Islet of Langerhans (tissue), 1 donor: ENCODE results near the gene UGT1A6.
"Not testable (repeated sequence)": the region's sequence is repeated elsewhere in the genome, so short reads cannot be mapped to it uniquely, and the experiment has no call there.

Experiments used
- FAIRE-seq: peaks from one replicate; lab custom pipeline; 2011; peaks lifted over from hg19 to GRCh38; lab: Jason Lieb, UNC

Gene UGT1A6

DNA sequence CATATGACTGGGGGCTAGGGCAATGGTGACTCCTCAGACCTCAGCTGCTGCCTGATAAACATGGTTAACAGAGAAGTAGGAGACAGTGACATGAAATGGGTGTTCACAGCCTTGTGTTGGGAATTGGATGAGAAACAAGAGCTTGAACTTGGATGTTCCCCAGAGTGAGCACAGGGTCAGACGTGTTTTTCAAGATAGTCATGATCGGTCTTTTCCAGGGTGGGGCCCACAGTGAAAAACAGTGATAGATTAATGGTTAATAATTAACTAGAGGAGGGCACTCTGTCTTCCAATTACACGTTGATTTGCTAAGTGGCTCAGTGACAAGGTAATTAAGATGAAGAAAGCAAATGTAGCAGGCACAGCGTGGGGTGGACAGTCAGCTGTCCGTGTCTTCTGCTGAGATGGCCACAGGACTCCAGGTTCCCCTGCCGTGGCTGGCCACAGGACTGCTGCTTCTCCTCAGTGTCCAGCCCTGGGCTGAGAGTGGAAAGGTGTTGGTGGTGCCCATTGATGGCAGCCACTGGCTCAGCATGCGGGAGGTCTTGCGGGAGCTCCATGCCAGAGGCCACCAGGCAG lies 36.1 kb downstream of the UGT1A6 start, which contains the start of gene UGT1A3:
TSS of gene UGT1A3 (plus strand) at position 320 of the 579 bp plus-strand sequence. CDS start at position 405, 85 bp downstream.
- no peak for FAIRE-seq

DNA sequence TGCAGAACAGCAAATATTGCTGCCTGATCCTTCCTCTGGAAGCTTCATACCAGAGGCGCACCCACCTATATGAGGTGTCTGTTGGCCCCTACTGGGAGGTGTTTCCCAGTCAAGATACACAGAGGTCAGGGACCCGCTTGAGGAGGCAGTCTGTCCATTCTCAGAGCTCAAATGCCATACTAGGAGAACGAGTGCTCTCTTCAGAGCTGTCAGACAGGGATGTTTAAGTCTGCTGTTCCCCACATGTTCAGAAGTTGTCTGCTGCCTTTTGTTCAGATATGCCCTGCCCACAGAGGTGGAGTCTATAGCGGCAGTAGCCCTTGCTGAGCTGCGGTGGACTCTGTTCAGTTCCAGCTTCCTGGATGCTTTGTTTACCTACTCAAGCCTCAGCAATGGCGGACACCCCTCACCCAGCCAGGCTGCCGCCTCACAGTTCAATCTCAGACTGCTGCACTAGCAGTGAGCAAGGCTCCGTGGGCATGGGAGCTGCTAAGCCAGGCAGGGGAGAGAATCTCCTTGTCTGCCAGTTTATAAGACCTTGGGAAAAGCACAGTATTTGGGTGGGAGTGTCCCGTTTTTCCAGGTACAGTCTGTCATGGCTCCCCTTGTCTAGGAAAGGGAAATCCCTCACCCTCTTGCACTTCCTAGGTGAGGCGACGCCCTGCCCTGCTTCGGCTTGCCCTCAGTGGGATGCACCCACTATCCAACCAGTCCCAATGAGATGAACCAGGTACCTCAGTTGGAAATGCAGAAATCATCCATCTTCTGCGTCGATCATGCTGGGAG lies 44.4 kb downstream of the UGT1A6 start:
- FAIRE-seq, result not testable (repeated sequence)

DNA sequence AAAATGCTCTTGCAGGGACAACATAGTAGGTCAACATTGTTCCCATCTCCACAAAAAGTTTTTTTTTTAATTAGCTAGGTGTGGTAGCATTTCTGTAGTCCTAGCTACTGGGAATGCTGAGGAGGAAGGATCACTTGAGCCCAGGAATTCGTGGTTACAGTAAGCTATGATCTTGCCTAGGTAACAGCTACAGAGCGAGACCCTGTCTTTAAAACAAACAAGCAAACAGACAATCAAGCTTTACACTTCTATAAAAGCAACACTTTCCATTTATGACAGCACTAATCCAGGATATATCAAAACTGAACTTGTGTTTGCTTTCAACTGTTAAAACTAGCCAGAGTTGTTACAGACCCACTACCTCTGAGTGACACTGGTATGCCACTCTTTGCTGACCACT lies 48.2 kb downstream of the UGT1A6 start:
- no peak for FAIRE-seq

DNA sequence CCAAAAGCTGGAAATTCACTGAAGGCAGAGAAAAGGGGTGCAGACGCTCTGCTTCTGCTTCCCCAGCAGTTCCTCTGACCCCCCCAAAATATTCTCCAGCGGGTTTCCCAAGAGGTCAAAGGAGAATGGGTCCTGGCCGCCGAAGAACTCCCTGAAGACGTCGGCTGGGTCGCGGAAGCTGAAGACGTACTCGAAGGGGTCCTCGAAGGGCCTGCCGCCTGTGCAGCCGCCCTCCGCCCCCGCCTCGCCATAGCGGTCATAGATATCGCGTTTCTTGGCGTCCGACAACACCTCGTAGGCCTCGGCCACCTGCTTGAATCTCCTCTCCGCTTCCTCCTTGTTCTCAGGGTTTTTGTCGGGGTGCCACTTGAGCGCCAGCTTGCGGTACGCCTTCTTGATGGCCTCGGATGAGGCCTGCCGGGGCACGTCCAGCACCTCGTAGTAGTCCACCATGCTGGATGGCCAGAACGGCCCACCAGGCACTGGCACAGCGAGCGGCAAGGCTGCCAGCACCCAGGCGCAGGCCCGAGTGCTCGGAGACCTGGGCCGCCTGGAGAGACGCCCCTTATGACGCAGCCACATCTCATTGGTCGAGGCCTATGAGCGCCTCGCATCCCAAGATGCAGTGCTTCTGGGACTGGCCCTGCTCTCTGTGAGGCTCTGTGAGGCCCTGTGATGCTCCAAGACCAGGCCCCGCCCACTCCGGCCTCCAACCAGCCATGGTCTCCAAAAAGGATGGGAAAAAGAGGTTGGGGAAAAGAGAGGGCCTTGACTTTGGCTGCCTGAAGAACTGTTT lies 51.0 kb downstream of the UGT1A6 start:
- FAIRE-seq, result no peak

DNA sequence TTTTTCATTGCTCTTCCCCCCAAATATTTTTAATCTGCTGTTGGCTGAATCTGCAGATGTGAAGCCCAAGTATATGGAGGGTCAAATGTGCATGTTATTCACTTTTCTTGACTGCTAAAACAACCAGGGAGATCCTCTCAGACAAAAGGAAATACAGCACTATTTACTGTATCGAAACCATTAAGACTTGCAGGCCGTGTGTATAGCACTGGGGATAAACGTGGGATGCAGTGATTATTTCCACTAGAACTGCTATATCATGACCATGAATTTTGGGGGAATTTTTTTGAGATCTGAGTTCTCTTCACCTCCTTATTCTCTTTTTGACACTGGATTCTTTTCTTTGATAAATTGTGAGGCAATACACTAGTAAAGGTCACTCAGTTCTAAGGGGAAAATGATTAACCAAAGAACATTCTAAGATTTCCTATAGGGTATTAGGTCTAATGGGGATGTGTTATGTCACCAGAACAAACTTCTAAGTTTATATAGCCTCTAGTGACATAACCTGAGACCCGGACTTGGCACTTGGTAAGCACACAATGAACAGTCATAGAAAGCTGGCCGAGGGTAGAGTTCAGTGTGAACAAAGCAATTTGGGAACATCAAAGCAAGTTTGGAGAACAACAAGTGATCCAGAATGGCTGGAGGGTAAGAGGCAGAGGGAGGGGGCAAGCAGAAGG lies 52.5 kb downstream of the UGT1A6 start:
- no peak for FAIRE-seq

DNA sequence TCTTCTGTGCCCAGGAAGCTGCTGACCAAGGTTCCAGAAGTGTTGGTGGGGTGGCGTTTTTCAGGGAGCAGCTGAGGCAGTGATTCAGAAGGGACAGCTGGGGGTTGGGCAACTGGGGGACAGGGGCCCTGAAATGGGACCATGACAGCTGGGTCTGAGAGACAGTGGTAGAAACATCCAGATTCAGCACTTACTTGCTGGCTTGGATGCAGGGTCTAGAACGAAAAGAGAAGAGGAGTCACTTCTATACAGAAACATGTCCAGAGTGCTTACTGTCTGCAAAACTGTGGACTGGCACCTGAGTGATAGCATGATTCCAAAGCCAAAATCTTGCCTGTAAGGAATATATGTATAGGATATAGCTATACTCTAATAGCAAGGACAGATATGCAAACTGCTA lies 53.1 kb downstream of the UGT1A6 start:
- not testable (repeated sequence) for FAIRE-seq

DNA sequence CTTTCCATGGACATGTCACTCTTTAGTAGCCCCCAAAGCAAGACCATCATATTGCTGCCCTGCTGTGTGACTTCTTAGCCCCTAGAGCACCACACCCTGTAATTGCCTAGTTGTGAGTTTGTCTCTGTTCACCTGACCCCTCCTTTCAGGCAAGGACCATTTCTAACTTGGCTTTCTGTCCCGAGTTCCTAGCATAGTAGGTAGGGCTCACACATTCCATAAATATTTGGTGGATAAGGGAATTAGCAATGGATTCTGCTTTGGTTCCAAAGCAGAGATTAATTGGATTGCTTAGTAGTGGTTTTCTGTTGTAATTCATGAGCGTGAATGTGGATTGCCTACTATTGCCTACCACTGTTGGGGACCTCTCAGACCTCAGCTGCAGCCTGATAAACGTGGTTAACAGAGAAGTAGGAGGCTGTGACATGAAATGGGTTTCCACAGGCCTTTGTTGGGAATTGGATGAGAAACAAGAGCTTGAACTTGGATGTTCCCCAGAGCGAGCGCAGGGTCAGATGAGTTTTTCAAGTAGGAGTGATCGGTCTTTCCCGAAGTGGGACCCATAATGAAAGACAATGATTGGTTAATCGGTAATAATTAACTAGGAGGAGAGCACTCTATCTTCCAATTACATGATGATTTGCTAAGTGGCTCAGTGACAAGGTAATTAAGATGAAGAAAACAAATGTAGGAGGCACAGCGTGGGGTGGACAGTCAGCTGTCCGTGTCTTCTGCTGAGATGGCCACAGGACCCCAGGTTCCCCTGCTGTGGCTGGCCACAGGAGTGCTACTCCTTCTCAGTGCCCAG lies 54.0 kb downstream of the UGT1A6 start:
- no peak for FAIRE-seq

DNA sequence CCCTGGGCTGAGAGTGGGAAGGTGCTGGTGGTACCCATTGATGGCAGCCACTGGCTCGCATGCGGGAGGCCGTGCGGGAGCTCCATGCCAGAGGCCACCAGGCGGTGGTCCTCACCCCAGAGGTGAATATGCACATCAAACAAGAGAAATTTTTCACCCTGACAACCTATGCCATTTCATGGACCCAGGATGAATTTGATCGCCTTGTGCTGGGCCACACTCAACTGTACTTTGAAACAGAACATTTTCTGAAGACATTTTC lies 54.5 kb downstream of the UGT1A6 start:
- no peak for FAIRE-seq

DNA sequence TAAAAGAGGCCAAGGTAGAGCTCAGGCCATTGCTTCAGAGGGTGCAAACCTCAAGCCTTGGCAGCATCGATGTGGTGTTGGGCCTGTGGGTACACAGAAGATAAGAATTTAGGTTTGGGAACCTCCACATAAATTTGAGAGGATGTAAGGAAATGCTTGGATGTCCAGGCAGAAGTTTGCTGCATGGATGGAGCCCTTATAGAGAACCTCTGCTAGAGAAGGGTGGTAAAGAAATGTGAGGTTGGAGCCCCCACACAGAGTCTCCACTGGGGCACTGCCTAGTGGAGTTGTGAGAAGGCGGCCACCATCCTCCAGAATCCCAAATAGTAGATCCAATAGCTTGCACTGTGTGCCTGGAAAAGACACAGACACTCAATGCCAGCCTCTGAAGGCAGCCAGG lies 58.0 kb downstream of the UGT1A6 start:
- FAIRE-seq, result not testable (repeated sequence)

DNA sequence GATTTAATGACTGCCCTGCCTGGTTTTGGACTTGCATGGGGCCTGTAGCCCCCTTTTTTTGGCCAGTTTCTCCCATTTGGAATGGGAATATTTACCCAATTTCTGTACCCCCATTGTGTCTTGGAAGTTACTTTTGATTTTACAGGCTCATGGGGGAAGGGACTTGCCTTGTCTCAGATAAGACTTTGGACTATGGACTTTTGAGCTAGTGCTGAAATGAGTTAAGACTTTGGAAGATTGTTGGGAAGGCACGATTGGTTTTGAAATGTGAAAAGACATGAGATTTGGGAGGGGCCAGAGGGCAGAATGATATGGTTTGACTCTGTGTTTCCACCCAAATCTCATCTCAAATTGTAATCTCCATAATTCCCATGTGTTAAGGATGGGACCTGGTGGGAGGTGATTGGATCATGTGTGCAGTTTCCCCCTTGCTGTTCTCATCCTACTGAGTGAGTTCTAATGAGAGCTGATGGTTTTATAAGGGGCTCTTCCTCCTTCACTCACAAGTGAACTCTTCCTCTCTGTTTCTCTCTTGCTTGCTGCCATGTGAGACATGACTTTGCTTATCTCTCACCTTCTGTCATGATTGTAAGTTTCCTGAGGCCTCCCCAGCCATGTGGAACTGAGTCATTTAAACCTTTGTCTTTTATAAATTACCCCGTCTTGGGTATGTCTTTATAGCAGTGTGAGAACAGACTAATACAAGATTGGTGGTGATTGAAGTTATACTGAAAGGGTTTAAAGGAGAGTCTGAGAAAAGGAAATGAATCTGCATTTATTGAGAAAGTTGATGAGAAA lies 58.7 kb downstream of the UGT1A6 start:
- not testable (repeated sequence) for FAIRE-seq

DNA sequence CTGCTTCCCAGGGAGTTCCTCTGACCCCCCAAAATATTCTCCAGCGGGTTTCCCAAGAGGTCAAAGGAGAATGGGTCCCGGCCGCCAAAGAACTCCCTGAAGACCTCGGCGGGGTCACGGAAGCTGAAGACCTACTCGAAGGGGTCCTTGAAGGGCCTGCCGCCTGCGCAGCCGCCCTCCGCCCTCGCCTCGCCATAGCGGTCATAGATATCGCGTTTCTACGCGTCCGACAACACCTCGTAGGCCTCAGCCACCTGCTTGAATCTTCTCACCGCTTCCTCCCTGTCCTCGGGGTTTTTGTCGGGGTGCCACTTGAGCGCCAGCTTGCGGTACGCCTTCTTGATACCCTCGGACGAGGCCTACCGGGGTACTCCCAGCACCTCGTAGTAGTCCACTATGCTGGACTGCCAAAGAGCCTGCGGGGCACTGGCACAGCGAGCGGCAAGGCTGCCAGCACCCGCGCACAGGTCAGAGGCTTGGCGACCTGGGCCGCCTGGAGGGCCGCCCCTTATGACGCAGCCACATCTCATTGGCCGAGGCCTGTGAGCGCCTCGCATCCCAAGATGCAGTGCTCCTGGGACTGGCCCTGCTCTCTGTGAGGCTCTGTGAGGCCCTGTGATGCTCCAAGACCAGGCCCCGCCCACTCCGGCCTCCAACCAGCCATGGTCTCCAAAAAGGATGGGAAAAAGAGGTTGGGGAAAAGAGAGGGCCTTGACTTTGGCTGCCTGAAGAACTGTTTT lies 62.4 kb downstream of the UGT1A6 start:
- FAIRE-seq, result no peak

DNA sequence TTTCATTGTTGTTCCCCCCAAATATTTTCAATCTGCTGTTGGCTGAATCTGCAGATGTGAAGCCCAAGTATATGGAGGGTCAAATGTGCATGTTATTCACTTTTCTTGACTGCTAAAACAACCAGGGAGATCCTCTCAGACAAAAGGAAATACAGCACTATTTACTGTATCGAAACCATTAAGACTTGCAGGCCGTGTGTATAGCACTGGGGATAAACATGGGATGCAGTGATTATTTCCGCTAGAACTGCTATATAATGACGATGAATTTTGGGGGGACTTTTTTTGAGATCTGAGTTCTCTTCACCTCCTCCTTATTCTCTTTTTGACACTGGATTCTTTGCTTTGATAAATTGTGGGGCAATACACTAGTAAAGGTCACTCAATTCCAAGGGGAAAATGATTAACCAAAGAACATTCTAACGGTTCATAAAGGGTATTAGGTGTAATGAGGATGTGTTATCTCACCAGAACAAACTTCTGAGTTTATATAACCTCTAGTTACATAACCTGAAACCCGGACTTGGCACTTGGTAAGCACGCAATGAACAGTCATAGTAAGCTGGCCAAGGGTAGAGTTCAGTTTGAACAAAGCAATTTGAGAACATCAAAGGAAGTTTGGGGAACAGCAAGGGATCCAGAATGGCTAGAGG lies 63.9 kb downstream of the UGT1A6 start:
- FAIRE-seq, result no peak

DNA sequence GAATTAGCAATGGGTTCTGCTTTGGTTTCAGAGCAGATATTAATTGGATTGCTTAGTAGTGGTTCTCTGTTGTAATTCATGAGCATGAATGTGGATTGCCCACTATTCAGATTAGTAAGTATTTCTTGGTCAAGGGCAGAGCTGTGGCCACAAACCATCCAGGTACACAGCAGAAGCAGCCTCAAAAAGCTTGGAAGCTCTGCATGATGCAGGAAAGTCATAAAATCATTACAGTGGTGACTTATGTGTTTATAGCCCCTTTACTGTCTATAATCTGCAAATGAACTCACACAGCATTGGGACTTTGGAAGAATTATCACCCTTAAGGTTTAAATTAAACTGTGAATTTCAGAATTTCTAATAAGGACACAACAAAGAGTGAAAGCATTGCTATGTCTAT lies 65.5 kb downstream of the UGT1A6 start:
- no peak for FAIRE-seq

DNA sequence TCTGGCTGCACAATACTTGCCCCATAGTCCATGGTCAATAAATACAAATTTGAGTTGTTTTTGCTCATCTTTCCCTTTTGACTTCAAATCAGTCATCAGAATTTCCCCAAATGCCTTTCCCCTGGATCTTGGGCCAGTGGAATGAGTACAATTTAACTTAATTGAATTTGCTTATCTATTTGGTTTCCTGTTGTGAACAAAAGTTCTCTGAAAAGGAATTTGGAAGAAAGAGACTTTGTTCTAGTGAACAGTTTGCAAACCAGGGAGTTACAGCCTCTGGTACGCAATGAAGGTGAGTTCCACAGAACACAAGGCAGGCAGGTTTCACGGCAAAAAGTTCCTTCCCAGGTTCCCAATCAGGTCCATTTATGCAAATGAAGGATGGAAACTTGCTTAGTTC lies 66.2 kb downstream of the UGT1A6 start:
- FAIRE-seq, result no peak

DNA sequence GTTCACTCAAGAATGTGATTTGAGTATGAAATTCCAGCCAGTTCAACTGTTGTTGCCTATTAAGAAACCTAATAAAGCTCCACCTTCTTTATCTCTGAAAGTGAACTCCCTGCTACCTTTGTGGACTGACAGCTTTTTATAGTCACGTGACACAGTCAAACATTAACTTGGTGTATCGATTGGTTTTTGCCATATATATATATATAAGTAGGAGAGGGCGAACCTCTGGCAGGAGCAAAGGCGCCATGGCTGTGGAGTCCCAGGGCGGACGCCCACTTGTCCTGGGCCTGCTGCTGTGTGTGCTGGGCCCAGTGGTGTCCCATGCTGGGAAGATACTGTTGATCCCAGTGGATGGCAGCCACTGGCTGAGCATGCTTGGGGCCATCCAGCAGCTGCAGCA lies 67.4 kb downstream of the UGT1A6 start, which contains the start of gene UGT1A1:
TSS of gene UGT1A1 (plus strand) at position 228 of the 400 bp plus-strand sequence. CDS start at position 246, 18 bp downstream.
- no peak for FAIRE-seq

DNA sequence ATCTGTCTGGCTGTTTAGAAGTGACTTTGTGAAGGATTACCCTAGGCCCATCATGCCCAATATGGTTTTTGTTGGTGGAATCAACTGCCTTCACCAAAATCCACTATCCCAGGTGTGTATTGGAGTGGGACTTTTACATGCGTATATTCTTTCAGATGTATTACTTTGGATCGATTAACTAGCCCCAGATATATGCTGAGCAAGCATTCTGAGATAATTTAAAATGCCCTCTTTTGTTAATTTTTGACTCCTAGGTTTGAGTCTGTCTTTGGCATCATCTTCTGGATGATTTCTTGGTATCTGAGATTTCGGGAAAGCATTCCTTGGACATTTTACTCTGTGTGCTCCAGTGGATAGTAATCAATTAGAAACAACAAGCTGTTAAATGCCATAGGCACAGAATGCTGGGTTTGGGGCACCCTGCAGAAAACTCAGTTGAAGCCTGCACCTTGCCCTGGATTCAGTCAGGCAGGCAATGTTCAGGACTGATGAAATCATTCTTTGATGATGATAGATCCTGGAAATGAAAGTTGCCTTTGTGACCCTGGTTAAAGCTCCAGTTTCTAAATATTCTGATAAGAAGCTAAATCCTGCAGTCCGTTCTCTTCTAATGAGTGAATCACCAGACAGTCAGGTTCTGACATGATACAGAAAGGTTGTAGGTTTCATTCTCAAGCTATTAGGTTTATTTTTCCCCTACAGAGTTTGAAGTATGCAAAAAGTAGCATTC lies 68.5 kb downstream of the UGT1A6 start:
- FAIRE-seq, result no peak

DNA sequence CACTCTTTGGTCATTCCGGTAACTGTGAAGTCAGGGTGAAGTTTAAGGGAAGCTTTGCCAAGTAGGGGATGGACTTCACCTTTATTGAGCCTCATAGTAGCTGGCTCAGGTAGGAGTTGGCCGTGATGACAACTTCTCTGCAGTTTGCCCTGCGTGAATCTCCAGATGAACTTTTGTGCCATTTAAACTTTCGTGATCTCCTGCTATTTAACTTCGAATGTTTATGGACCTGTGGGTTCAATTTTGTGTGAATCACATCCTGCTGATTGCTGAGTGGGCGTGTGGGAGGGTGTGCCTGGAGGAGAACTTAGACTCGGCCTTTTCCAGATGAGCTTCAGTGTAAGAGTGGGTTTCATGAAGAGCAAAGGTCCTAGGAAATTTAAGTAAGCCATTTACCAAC lies 71.6 kb downstream of the UGT1A6 start:
- no peak for FAIRE-seq

DNA sequence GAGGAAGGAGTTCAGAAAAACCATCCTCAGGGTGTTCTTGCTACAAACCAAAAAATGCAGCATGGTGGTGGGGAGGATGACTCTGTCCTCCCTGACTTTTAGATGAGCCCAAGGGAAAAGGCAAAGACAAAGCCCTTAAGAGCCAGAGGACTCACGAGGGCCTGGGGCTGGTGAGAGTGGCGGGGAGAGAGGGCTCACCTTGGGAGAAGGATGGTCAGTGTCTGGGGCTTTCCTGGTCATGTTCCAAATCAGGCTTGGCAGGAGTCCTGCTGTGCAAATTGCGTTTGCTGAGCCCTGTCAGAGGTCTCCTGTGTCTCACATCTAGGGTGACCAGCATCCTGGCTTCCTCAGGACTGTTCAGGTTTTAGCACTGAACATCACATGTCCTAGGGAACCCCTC lies 72.1 kb downstream of the UGT1A6 start:
- no peak for FAIRE-seq

DNA sequence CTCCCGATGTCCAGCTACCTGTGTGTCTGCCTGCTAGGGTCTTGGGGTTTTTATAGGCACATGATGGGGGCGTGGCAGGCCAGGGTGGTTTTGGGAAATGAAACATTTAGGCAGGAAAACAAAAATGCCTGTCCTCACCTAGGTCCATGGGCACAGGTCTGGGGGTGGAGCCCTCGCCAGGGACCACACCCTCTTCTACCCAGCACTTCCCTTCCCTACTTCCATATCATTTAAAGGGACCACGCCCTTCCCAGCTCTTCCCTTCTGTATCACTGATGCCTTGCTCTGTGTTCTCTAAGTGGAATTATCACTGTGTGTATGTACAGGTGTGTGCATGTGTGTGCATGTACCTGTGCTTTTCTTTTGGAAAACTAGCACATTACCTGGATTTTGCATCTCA lies 73.7 kb downstream of the UGT1A6 start:
- no peak for FAIRE-seq
